ENCODE measurements around the gene SLC25A52. TPM values are rescaled to one million over a fixed set of nuclear protein-coding genes. Genes with fewer than 3 reads are reported as not detected.

Gene SLC25A52
- total RNA-seq, 4 donors from 2014 or later = 0.83 TPM; not detected in 3

GRCh38 chr18:31723639-31723989 lies 37.1 kb downstream of the SLC25A52 start:
- 54% methylated on average over 6 of the region's 7 CpGs for WGBS
- Histone ChIP-seq H3K9me3 (peaks cover 0 to 7% (median 3%) of the 10 kb centered on the region in 4 donors), H3K27me3 (no peaks in the 10 kb centered on the region), H3K27ac (replicated peaks in 1 of 4) (peak overlapping the region; percentile 53 to 67 (median 56)), H3K36me3 (no peaks in the 10 kb centered on the region), H3K4me3 (peak overlapping the region; percentile 56 to 70 (median 68)), H3K4me1 (peaks cover 4 to 22% (median 19%) of the 10 kb centered on the region in 4 donors)
- no peak for DNase-seq (ENCODE audit: extremely low spot score)
- intact Hi-C loops (cut with DNase I) = loop anchor here (2.0 to 5.0 kb wide), 2 partner anchors 36 to 167 kb away; no protein-coding TSS in a partner anchor
- TF ChIP-seq POLR2A (IDR thresholded peaks at IDR 0.05; ENCODE audit: low read depth) = no peak
- no peak for TF ChIP-seq POLR2AphosphoS5 (IDR thresholded peaks at IDR 0.05)
- TF ChIP-seq CTCF (IDR thresholded peaks at IDR 0.05) = no peak
- TF ChIP-seq EP300 (IDR thresholded peaks at IDR 0.05) = no peak

GRCh38 chr18:31722369-31722957 lies 38.2 kb downstream of the SLC25A52 start:
- no peak for TF ChIP-seq POLR2A (IDR thresholded peaks at IDR 0.05; ENCODE audit: low read depth)
- TF ChIP-seq CTCF (IDR thresholded peaks at IDR 0.05) = peak; percentile 70 to 93 (median 77)
- 51% methylated on average over 7 of the region's 7 CpGs for WGBS
- peak; percentile 97 for DNase-seq (ENCODE audit: extremely low spot score)
- Histone ChIP-seq H3K27me3 (no peaks in the 10 kb centered on the region), H3K9me3 (peaks cover 0 to 7% (median 3%) of the 10 kb centered on the region in 4 donors), H3K27ac (replicated peaks in 1 of 4) (no peak overlapping the region), H3K36me3 (no peaks in the 10 kb centered on the region), H3K4me1 (peaks cover 4 to 22% (median 19%) of the 10 kb centered on the region in 4 donors), H3K4me3 (no peak overlapping the region)
- intact Hi-C loops (cut with DNase I) = loop anchor here (2.0 to 5.0 kb wide), 2 partner anchors 35 to 166 kb away; no protein-coding TSS in a partner anchor

- DNase-seq (ENCODE audit: extremely low spot score) = no peak
- Histone ChIP-seq H3K27ac (replicated peaks in 1 of 4) (no peak overlapping the region), H3K4me3 (no peak overlapping the region), H3K4me1 (peaks cover 4 to 22% (median 19%) of the 10 kb centered on the region in 4 donors), H3K36me3 (no peaks in the 10 kb centered on the region), H3K27me3 (no peaks in the 10 kb centered on the region), H3K9me3 (peaks cover 0 to 7% (median 3%) of the 10 kb centered on the region in 4 donors)
- intact Hi-C loops (cut with DNase I) = loop anchor here (5.0 kb wide), 1 partner anchor 34 kb away; no protein-coding TSS in a partner anchor
- TF ChIP-seq POLR2AphosphoS5 (IDR thresholded peaks at IDR 0.05) (no peak), CTCF (IDR thresholded peaks at IDR 0.05) (no peak), POLR2A (IDR thresholded peaks at IDR 0.05; ENCODE audit: low read depth) (no peak), EP300 (IDR thresholded peaks at IDR 0.05) (no peak)
- 78% methylated on average over 3 of the region's 3 CpGs for WGBS
Measured at GRCh38 chr18:31721601-31722000, 39.1 kb downstream of the SLC25A52 start.

GRCh38 chr18:31720867-31721266 lies 39.8 kb downstream of the SLC25A52 start:
- intact Hi-C loops (cut with DNase I) = loop anchor here (5.0 kb wide), 1 partner anchor 34 kb away; no protein-coding TSS in a partner anchor
- H3K27me3 ChIP-seq = no peaks in the 10 kb centered on the region
- WGBS = 67% methylated on average over 7 of the region's 7 CpGs
- peaks cover 0 to 7% (median 3%) of the 10 kb centered on the region in 4 donors for H3K9me3 ChIP-seq
- no peak for DNase-seq (ENCODE audit: extremely low spot score)
- no peak for TF ChIP-seq EP300 (IDR thresholded peaks at IDR 0.05)
- no peak for TF ChIP-seq CTCF (IDR thresholded peaks at IDR 0.05)
- TF ChIP-seq POLR2AphosphoS5 (IDR thresholded peaks at IDR 0.05) = no peak
- no peaks in the 10 kb centered on the region for H3K36me3 ChIP-seq
- H3K4me3 ChIP-seq = no peak overlapping the region
- H3K27ac ChIP-seq (replicated peaks in 1 of 4) = no peak overlapping the region
- H3K4me1 ChIP-seq = peaks cover 4 to 22% (median 19%) of the 10 kb centered on the region in 4 donors

Data from esophagus muscularis mucosa (tissue), 4 donors.